HG03520 (cell line): ENCODE measurements around the gene MUC20.
"Not testable (repeated sequence)": the region's sequence is repeated elsewhere in the genome, so short reads cannot be mapped to it uniquely, and the experiment has no call there.

Experiments
- ATAC-seq: cut with Tn5 transposase; IDR thresholded peaks from one replicate; pipeline ENCODE4 v1.9.1; 2021; ENCODE audit warnings: mild to moderate bottlenecking, moderate library complexity; ENCODE audit not compliant: unreplicated experiment

MUC20 gene

DNA sequence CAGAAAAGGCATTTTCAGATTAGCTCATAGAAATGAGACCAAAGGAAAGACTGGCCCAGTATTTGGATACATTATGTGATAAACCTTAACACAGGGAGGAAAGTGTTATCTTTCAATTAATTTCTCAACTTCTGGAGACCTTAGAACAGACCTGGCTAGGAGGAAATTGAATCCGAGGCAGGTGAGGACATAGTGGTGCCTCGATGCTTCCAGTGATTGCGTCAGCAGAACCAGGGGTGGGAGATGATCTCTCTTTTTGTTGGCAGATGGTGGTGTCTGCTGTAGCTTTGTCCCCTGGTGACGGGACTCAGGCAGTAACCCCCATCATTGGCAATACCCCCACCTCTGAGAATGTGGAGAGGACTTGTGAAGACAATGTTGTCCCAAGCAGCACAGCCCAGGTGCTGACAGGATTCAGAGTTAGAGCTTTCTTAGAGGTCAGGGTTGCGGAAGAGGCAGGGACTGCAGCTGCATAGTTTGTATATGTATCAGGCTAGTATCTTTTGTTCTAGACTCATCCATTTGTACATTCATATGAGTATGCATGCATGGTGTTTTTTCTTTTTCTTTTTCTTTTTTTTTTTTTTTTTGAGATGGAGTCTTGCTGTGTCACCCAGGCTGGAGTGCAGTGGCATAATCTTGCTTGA, 27.9 kb upstream of the MUC20 start:
- ATAC-seq, result no peak

DNA sequence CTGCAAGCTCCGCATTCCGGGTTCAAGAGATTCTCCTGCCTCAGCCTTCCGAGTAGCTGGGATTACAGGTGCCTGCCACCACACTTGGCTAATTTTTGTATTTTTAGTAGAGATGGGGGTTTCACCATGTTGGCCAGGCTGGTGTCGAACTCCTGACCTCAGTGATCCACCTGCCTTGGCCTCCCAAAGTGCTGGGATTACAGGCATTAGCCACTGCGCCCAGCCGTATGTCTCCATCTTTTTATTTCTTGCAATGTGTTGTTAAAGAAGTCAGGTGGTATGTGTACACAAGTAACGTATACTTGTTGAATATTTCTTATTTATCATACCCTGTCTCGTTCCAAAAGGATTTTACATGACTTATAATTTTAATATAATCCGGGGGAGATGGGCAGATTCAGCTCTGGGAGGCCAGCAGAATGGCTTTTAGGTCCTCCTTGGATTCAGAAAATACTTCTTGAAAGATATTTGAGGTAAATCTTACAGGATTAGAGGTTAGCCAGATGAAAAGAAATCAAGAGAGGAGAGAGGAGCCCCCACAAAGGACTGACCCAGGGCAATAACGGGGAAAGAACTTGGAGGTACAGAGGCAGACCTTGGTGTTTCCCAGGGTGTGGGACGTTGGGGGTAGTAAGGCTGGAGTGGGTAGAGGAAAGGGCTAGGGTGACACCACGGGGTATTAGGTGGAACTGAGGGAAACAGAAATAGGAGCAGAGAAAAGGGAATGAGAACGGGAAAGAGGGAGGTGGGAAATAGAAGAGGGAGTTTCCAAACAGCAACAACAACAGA, 27.2 kb upstream of the MUC20 start:
- ATAC-seq, result no peak

DNA sequence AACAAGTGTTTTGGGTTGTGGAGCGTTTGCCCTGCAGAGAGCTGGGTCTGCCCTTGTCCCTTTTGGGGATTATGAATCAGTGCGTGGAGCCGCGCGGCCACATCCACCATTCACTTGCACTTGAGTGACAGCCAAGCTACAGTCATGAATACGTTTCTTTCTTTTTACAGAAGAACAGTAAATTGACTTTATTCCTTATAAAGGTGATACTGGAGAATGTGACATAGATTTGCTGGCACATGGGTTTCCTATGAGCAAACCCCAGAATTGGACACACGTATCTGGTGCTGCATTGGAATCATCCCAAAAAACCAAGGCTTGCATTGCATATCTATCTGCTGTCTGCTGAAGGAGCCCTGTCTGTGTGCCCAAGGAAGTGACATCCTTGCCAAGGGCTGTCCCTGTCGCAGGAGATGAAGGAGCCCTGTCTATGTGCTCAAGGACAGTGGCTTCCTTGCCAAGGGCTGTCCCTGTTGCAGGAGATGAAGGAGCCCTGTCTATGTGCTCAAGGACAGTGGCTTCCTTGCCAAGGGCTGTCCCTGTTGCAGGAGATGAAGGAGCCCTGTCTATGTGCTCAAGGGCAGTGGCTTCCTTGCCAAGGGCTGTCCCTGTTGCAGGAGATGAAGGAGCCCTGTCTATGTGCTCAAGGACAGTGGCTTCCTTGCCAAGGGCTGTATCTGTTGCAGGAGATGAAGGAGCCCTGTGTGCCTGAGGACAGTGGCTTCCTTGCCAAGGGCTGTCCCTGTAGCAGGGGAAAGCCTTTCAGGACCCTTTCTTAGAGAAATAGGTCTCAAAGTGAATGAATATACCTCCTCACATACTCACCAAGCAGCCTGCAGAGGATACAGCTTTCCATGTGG, 26.3 kb upstream of the MUC20 start:
- ATAC-seq, result not testable (repeated sequence)

DNA sequence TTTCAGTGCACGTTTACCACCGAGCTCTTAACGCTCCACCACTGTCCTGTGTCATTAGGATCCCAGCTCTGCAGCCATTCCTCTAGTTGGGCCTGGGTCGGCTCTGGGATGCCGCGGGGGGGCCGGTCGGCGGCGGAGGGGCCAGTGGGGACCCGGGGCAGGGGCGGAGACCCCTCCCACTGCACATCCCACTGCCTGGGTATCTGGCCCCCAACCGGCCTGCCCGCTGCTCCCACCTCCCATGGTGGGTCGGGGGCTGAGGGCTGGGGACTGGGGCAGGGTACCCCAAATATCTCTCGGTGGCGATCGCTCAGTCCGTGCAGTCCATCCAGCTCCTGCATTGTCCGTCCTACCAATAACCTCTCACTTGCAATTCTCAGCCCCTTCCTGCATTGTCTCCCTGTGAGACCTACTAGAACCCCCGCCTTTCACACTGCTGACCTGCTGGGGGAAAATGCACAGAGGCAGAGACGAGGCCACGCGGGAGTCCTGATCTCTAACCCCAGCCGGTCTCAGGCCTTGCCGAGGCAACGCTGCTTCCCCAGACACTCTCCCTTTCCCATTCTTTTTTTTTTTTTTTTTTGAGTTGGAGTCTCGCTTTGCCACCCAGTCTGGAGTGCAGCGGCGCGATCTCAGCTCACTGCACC, 24.0 kb upstream of the MUC20 start:
- no peak for ATAC-seq

DNA sequence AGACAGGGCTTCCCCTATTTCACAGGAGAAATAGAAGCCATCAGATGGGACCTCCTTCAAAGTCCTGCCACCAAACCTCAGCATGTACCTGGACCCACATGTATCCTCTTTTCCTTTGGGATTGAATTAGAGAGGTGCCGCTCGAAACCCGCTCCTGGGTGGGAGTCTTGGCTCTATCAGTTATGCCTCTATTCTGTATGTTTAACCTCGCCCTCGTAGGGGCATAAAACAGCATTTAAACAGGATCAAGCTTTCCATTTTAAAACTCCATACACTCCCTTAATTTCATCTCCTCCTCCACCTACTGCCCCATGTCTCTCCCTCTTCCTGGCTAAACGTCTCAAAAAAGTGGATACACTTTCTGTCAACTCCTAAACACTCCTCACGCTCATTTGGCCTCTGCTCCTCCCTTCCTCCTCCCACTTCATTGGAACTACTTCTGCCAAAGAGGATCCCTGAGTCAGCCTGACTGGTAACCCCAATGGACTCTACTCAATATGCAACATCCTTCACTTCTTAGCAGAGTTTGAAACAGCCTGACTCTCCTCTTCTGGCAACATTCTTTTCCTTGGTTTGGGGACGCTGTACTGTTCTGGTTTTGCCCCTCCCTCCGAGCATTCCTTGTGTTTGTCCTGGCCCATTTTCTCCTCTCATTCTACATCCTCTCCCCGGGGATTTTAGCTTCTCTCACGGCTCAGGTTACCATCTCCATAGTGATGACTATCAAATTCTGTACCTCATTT, 23.0 kb upstream of the MUC20 start:
- ATAC-seq, result no peak

DNA sequence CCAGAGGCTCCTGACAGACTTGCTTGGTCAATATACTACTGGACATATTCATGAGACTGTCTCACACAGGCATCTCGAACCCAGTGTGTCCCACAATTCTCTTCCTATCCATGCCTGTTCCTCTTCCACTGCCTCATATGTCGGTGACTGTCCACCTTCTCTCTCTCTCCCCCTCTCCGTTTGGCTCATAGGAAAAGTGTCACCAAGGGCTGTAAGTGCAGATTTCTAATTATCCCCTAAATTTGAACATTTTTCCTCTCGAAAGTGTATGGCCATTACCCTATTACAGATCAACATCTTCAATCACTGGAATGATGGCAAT, 22.5 kb upstream of the MUC20 start:
- no peak for ATAC-seq

DNA sequence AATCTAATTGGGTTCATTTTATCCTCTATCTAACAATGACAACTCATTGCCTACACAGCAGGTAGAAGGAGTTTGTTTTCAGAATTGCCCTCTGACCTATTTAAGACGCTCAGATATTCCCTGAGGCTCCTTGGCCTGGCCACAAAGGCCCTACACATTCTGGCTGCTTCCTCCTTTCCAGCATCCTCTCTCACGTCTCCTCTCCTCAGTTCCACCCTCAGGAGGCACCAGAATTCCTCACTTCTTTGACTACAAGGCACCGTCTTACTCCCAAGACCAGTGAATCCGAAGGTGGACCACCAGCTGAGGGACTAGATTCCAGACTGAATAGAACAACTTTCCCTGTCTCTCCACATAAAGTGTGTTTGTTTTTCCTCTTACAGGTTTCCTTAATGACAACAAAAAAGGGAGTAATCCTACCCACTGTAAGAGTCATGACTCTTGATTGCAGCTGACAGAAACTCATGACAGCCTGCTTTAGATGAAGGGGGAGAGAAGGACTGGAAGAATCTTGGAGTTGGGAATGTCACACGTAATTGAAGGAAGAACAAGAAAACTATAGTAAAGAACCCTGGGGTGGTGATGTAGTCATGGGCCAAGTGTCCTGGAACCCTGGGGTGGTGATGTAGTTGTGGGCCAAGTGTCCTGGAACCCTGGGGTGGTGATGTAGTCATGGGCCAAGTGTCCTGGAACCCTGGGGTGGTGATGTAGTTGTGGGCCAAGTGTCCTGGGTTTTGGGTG, 22.0 kb upstream of the MUC20 start:
- ATAC-seq, result no peak

DNA sequence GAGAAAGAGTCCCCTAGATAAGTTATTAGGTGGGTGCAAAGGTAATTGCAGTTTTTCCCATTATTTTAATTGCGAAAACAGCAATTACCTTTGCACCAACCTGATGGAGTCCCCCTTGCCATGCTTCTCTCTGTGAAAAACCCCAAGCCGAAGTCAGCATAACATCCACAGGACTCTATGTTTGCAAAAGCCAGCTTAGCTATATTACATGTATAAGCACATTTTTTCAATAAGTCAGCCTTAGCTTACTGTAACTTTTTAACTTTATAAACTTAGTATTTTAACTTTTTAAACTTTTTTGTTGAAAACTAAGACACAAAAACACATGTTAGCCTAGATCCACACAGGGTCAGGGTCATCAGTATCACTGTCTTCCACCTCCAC, 21.4 kb upstream of the MUC20 start:
- ATAC-seq, result no peak

DNA sequence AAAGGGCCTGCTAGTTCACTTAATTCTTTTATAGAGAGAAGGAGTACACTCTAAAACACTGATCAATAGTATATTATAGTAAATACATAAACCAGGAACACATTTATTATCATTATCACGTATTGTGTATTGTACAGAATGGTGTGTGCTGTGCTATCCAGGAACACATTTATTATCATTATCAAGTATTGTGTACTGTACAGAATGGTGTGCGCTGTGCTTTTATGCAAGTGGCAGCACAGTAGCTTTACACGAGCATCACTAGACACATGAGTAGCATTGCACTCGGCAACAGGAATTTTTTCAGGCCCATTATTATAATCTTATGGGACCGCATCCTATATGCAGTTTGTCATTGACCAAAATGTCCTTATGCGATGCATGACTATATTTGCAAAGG, 20.9 kb upstream of the MUC20 start:
- no peak for ATAC-seq

DNA sequence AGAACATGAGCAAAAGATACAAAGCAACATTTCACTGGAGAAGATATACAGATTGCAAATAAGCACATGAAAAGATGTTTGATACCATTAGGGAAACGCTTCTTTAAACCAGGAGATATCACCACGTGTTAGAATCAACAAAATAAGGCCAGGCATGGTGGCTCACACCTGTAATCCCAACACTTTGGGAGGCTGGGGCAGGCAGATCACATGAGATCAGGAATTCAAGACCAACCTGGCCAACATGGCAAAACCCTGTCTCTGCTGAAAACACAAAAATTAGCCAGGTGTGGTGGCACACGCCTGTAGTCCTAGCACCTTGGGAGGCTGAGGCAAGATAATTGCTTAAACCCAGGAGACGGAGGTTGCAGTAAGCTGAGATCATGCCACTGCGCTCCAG, 20.5 kb upstream of the MUC20 start:
- ATAC-seq, result no peak

DNA sequence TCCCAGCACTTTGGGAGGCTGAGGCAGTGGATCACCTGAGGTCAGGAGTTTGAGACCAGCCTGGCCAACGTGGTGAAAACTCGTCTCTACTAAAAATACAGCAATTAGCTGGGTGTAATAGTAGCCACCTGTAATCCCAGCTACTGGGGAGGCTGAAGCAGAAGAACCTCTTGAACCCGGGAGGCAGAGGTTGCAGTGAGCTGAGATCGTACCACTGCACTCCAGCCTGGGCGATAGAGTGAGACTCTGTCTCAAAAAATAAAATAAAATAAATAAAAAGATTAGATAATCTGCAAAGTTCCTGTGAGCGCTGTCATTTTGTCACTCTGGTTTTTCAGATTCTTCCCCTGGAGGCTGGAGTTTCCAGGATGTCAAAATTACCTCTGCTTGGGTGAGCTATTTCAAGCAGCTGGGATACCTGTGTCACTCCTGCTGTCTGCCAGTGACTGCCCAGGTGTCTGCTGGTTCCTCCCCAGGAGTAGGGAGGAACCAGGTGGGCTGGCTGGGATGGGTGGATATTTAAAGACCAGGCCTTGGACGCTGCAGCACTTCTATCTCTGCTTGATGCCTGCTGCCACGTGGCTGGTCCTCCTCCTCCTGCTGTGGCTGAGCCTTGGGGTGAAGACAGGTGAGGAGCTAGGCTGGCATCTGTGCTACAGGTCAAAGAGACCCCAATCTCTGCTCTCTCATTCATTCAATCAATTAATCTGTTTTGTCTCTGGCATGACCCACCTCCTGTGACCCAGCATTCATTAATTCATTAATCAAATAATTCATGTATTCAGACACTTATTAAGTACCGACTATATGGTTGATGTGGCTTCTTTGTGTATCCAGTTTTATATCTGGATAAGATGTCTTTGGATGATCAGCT, 19.5 kb upstream of the MUC20 start:
- no peak for ATAC-seq

DNA sequence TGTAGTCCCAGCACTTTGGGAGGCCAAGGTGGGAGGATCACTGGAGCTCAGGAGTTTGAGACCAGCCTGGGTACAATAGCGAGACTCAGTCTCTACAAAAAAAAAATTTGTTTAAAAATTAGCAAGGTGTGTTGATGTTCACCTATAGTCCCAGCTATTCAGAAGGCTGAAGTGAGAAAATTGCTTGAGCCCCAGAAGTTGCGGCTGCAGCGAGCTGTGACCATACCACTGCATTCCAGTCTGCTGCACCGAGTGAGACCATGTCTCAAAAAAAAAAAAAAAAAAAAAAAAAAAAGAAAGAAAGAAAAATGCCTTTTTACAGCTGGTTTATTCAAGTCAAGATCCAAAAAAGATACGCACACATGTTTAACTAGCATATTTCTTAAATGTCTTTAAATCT, 17.0 kb upstream of the MUC20 start:
- no peak for ATAC-seq

DNA sequence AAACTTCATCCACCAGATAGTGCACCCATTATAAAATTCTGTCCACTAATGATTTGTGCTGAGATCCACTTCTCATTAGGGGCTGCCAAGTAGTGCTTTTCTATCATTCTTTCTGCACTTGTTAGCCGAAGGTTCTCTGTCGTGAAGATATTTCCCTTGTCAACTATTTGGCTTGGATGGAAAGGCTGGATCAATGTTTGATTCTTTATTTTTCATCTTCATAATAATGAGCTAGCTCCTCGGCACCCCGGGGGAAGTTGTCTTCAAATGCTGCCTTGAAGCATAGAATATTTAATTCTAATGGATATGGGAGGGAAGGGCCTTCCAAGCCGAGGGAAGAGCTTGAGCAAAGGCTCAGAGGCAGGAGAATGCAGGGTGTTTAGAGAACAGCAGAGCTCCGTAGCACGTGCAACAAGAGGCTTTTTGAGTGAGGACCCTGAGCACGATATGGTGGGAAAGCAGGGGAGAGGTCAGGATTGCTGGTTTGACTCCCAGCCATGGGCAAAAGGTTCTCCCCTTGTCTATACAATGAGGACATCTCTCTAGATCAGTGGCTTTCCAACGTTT, 16.3 kb upstream of the MUC20 start:
- ATAC-seq, result no peak

DNA sequence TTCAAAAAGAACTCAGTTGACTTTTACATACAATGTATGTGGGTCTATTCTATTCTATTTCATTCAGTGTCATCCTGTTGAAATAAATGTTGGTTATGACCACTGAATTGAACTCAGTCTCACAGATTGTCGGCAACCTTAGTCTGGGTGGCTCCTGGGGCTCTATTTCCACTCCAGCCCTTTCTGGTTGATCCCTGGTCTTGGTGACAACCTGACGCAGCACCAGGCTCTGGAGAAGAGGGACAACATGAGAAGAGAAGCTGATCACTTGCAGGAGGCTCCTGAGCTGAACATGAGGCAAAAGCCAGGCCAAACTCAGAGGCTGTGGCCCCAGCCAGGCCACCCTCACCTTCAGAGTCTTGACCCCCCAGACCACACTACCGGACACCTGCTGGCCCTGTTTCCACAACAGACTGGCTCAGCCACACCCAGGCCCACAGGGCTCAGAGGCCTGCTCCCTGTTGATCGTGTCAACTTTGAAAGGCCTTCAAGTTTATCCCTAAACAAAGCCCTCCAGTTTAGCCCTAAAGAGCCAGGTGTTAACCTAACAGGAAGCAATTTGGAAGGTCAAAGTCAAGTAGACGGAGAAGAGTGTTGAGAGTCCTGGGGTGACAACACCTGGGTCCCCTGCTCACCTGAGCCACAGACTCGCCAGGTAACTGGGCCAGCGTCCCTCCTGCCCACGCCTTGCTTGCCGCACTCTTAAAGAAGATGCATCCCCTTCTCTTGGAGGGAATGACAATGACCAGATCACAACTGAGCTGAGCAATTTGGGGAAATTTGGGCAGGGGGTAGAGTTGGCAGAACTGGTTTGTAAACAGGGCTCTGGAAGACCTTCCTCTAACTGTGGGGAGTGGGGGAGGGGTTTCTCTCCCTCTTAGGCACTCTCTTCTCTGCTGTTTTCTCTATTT, 15.4 kb upstream of the MUC20 start:
- ATAC-seq, result no peak

DNA sequence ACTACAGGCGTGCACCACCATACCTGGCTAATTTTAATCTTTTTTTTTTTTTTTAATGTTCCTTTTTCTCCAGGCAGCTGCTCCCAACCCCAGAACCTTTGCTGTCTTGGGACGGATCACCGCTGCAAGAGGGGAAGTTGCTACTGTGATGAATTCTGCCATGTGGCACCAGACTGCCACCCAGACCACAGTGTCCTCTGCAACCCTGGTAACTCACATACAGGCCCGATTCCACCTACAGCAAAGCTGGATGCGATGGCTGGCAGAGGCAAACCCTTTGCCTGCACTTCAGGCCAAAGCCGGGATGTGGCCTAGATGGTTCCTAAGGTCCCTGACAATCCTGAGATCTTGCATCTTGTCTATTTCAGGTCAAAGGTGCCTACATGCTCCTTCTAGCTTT, 12.7 kb upstream of the MUC20 start:
- no peak for ATAC-seq

DNA sequence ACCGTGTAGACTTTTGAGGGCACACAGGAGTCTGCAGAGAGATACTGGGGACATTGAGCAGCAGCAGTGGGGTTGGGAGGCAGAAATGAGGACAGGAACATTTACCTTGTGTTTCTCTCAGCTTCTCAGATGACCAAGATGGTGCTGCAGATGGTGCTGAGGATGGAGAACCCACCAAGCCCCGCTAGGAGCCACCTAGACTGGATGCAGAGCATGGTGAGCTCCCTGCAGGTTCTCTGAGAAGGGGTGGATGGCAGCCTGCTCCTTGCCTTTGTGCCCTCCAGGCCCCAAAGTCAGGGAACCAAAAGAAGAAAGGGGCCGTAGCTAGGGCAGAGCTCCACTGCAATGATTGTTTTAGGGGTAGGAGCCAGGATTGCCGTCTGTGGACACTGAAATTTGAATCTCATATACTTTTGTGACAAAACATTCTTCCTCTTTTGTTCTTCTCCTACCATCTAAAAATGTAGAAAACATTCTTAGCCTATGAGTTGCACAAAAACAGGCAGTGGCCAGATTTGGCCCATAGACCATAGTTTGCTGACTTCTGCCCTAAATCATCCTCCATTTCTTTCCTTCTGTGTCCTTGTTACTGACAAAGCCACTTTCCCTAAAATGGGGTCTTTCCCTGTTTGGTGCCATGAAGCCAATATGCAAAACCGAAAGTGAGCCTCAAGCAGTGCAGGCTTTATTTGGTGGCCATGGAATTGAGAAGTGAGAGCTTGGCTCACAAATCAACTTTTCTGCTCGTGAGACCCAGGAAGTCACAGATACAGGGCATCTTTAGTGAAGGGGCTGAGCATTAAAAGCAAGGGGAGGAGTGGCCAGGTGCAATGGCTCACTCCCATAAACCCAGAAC, 11.9 kb upstream of the MUC20 start:
- no peak for ATAC-seq

DNA sequence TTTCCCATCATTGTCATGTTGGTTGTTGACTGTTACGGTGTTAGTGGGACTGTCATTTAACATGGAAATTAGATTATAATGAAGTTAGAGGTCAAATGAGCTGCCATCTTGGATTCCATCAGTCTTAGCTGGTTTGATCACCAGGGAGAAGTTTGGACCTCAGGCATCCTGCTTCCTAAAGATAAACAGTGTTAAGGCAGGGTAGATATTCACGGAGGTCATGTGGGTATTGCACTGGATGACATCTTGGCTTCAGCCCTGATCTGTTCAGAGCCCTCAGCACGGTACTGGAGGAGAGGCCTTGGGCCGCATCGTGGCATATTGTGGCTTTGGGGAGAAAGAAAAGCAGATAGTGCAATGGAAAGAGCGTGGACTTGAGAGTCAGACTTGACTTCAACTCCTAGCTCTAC, 11.1 kb upstream of the MUC20 start:
- ATAC-seq, result no peak
